HEK293T (cell line): ENCODE results near the gene SUMO2.
A peak's percentile ranks its signal among the peaks of the same experiment; 100 is the strongest.

Source experiments
- CTCF ChIA-PET: fragments of 350-600 bp; formaldehyde crosslinking; extraction: SDS; loops from one replicate; lab custom pipeline; 2021; ENCODE audit warnings: antibody characterized with exemption, inconsistent platforms; lab: Yijun Ruan, JAX
- POLR2A ChIA-PET: fragments of 350-600 bp; formaldehyde crosslinking; extraction: SDS; loops from one replicate; lab custom pipeline; 2020; ENCODE audit warnings: antibody characterized with exemption, inconsistent platforms; lab: Yijun Ruan, JAX
- DNase-seq: peaks from one replicate; pipeline ENCODE4 v3.0.0; 2012; ENCODE audit warnings: mixed read lengths; ENCODE audit errors: extremely low spot score
- ARNT ChIP-seq: fragments of 450-650 bp; IDR thresholded peaks from 2 replicates; pipeline ENCODE4 v1.6.1; 2017; ENCODE audit warnings: mild to moderate bottlenecking
- BHLHE40 ChIP-seq: fragments of 450-650 bp; IDR thresholded peaks from 2 replicates; pipeline ENCODE4 v1.6.1; 2016; ENCODE audit warnings: mild to moderate bottlenecking, moderate library complexity, borderline replicate concordance
- CTBP1 ChIP-seq: fragments of 450-650 bp; IDR thresholded peaks from 2 replicates; pipeline ENCODE4 v1.6.1; 2016; ENCODE audit warnings: borderline replicate concordance
- ELF4 ChIP-seq: fragments of 450-650 bp; IDR thresholded peaks from 2 replicates; pipeline ENCODE4 v1.6.1; 2017; ENCODE audit warnings: antibody characterized with exemption
- FOXA1 ChIP-seq: fragments of 450-650 bp; IDR thresholded peaks from 2 replicates; pipeline ENCODE4 v1.6.1; 2016; ENCODE audit warnings: mild to moderate bottlenecking
- FOXK2 ChIP-seq: fragments of 450-650 bp; IDR thresholded peaks from 2 replicates; pipeline ENCODE4 v1.6.1; 2016; ENCODE audit warnings: mild to moderate bottlenecking
- FOXM1 ChIP-seq: fragments of 450-650 bp; IDR thresholded peaks from 2 replicates; pipeline ENCODE4 v1.6.1; 2017; ENCODE audit warnings: mild to moderate bottlenecking, borderline replicate concordance
- HDGF ChIP-seq: fragments of 450-650 bp; IDR thresholded peaks from 2 replicates; pipeline ENCODE4 v1.6.1; 2017; ENCODE audit warnings: antibody characterized with exemption, borderline replicate concordance
- L3MBTL2 ChIP-seq: fragments of 450-650 bp; conservative IDR thresholded peaks from 2 replicates; pipeline ENCODE4 v1.6.1; 2016; ENCODE audit warnings: mild to moderate bottlenecking
- LEF1 ChIP-seq: fragments of 450-650 bp; IDR thresholded peaks from 2 replicates; pipeline ENCODE4 v1.6.1; 2017; ENCODE audit warnings: mild to moderate bottlenecking, borderline replicate concordance
- NFRKB ChIP-seq: fragments of 450-650 bp; IDR thresholded peaks from 2 replicates; pipeline ENCODE4 v1.6.1; 2016; ENCODE audit warnings: mild to moderate bottlenecking, moderate library complexity
- PKNOX1 ChIP-seq: fragments of 450-650 bp; IDR thresholded peaks from 2 replicates; pipeline ENCODE4 v1.6.1; 2016
- SP1 ChIP-seq: fragments of 450-650 bp; IDR thresholded peaks from 2 replicates; pipeline ENCODE4 v1.6.1; 2017
- SUZ12 ChIP-seq: fragments of 450-650 bp; IDR thresholded peaks from 2 replicates; pipeline ENCODE4 v1.6.1; 2016; ENCODE audit warnings: mild to moderate bottlenecking
- TARDBP ChIP-seq: fragments of 450-650 bp; IDR thresholded peaks from 2 replicates; pipeline ENCODE4 v1.6.1; 2016
- ZNF384 ChIP-seq: fragments of 450-650 bp; IDR thresholded peaks from 2 replicates; pipeline ENCODE4 v1.6.1; 2016

The SUMO2 gene

GRCh38 chr17:75152922-75153779 is 29.6 kb downstream of the SUMO2 start:
- CTCF ChIA-PET, result no interaction called here
- DNase-seq, result peak; percentile 44
- TF ChIP-seq ELF4 (no peak), L3MBTL2 (peak; percentile 56), FOXK2 (no peak)
- POLR2A ChIA-PET, result no interaction called here

- POLR2A ChIA-PET, result no interaction called here
- CTCF ChIA-PET, result no interaction called here
- DNase-seq, result no peak
These were observed 30.2 kb downstream of the SUMO2 start for GRCh38 chr17:75152523-75152921.

GRCh38 chr17:75151930-75152329 is 30.8 kb downstream of the SUMO2 start:
- TF ChIP-seq ARNT (no peak), HDGF (no peak), SUZ12 (no peak), L3MBTL2 (no peak), ELF4 (no peak), ZNF384 (no peak), CTBP1 (no peak), FOXK2 (no peak), SP1 (no peak), FOXM1 (no peak), FOXA1 (no peak), TARDBP (no peak), LEF1 (no peak), PKNOX1 (no peak), BHLHE40 (no peak), NFRKB (no peak)
- POLR2A ChIA-PET, result interaction anchor here (4.3 kb wide), 1 partner anchor 21 kb away, joined by 20 read pairs; the partner anchor contains the start of gene NT5C
- DNase-seq, result no peak
- CTCF ChIA-PET, result no interaction called here

More at GRCh38 chr17:75152523-75152921, 30.2 kb downstream of the SUMO2 start:
- TF ChIP-seq NFRKB, result no peak
- TF ChIP-seq FOXK2, result no peak
- TF ChIP-seq BHLHE40, result no peak
- no peak for TF ChIP-seq L3MBTL2
- TF ChIP-seq ZNF384, result no peak
- TF ChIP-seq HDGF, result no peak
- TF ChIP-seq TARDBP, result no peak
- TF ChIP-seq ELF4, result no peak
- TF ChIP-seq PKNOX1, result no peak

- CTCF ChIA-PET, result interaction anchor here (1.0 kb wide), 1 partner anchor 17 kb away, joined by 3 read pairs; the partner anchor contains the start of gene NT5C
- POLR2A ChIA-PET, result interaction anchor here (1.5 to 4.3 kb wide), 2 partner anchors 17 to 136 kb away, joined by 4 to 20 read pairs; partner anchors contain the start of genes MRPL58 and NT5C
- TF ChIP-seq FOXA1 (no peak), HDGF (no peak), ARNT (no peak), NFRKB (no peak), CTBP1 (no peak), FOXK2 (no peak), SP1 (no peak)
- DNase-seq, result no peak
These were observed 34.7 kb downstream of the SUMO2 start for GRCh38 chr17:75147878-75148546.

GRCh38 chr17:75146592-75146991 is 36.2 kb downstream of the SUMO2 start:
- POLR2A ChIA-PET, result interaction anchor here (0.6 to 1.7 kb wide), 3 partner anchors 12 to 87 kb away, joined by 3 to 14 read pairs (median 4); partner anchors contain the start of gene NT5C
- no peak for DNase-seq
- CTCF ChIA-PET, result no interaction called here
- TF ChIP-seq ZNF384 (no peak), HDGF (no peak), PKNOX1 (no peak), SP1 (no peak), FOXM1 (no peak), L3MBTL2 (no peak), FOXA1 (no peak)
